Measurements from ENCODE around the gene NTMT1.
"Not testable (repeated sequence)": the region's sequence is repeated elsewhere in the genome, so short reads cannot be mapped to it uniquely, and the experiment has no call there.

The NTMT1 gene, protein sequence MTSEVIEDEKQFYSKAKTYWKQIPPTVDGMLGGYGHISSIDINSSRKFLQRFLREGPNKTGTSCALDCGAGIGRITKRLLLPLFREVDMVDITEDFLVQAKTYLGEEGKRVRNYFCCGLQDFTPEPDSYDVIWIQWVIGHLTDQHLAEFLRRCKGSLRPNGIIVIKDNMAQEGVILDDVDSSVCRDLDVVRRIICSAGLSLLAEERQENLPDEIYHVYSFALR

GRCh38 chr9:129626079-129626624 is at the start of gene NTMT1:
TSS of gene NTMT1 (plus strand) at chr9:129626163. CDS start at chr9:129632704, 6,541 bp downstream.
- peak; percentile 81 for DNase-seq

GRCh38 chr9:129576546-129577543 is 49.1 kb upstream of the NTMT1 start:
- DNase-seq: no peak

DNA sequence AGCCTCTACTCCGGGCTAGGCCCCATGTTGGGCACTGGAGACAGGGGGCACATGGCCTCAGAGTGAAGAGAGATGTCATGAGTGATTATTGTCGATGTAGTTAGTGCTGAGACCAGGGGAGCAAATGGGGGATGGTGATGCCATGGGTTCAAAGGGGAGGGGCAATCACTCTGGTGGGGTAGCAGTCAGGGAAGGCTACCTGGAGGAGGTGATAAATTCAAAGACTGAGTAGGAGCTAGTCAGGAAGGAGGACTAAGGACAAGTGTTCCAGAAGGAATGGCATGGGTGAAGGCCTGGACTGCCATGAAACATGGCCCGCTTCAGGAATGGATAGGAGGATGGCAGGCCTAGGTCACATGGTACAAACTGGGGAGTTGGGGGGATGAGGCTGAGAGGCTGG is 46.7 kb upstream of the NTMT1 start:
- DNase-seq: no peak

DNA sequence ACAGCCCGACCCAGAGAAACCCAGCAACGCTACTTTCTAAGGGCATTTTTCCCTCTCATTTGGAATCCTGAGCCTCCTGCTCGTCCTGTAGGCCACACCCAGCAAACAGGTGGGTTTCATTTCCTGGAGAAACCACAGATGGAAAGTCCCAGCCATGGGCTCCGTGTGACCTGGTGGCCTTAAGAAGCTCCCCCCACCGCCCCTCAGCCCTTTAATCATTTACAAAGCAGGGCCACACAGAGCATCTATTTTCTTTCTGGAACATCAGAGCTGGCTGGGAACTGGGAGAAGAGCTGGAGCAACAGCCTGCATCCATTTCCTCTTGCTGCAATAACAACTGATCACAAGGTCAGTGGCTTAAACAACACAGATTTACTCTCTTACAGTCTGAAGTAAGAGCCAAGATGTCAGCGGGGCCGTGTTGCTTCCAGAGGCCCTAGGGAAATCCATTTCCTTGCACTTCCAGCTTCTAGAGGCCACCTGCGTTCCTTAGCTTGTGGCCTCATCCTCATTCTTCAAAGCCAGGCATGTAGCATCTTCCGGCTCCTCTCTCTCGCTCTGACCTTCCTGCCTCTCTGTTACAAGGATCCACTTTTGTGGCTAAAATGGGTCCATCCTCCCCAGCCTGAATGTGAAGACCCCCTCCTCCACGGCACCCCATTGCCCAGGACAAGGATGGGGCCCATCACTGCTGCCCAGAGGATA is 45.6 kb upstream of the NTMT1 start:
- no peak for DNase-seq

DNA sequence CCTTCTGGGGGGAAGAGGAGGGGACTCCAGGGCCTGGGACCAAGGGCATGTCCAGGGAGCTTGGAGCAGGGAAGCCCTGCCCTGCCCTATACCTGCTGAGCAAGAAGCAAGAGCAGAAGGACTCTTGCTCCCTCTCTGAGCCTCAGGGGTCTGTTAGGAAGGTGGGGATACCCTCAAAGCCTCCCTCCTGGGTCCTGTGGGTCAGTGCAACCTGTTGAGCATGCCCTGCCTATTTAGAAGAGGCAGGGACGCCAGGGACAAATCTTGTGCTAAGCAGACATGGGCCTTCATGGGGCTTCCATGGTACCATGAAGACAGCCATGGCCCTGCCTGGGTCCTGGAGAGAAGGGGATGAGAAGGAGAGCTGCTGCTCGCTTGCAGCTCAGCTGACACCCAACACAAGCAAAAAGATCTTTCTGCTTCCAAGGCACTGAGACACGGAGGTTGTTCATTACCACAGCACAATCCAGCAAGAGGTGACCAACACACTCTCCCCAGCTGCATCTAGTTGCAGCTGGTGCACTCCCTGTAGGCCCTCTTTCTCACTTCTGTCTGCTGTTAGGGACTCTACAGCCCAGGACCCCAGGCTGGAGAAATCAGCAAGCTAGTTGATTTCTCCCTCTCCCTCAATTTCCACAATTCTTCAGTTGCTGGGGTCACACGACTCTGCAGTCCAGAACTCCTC is 44.3 kb upstream of the NTMT1 start:
- DNase-seq: no peak

GRCh38 chr9:129582855-129583254 is 43.1 kb upstream of the NTMT1 start:
- no peak for DNase-seq

GRCh38 chr9:129583308-129584038 is 42.5 kb upstream of the NTMT1 start:
- no peak for DNase-seq

GRCh38 chr9:129584136-129584535 is 41.8 kb upstream of the NTMT1 start:
- DNase-seq: peak; percentile 26

- no peak for DNase-seq
These were observed 40.6 kb upstream of the NTMT1 start for GRCh38 chr9:129585352-129585751.

- DNase-seq: no peak
These were observed 39.7 kb upstream of the NTMT1 start for GRCh38 chr9:129586245-129586644.

- DNase-seq: no peak
These were observed 39.3 kb upstream of the NTMT1 start for GRCh38 chr9:129586685-129587084.

- DNase-seq: no peak
These were observed 38.3 kb upstream of the NTMT1 start for GRCh38 chr9:129587487-129588262.

DNA sequence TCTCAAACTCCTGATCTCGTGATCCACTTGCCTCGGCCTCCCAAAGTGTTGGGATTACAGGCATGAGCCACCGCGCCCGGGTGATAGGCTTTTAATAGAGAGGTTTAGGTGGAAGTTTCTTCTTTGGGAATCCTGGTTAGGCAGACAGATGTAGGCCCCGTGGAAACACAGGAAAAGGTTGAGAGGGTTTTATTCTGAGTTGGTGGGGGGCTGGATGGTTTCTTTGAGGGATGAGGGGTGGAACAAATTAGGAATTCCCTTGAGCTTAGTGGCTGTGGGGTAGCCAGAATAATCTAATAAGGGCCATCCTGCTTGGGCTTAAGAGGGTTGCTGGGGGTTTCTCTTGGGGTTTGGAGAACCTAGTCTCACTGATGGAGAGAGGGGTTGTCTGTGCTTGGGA is 35.5 kb upstream of the NTMT1 start:
- no peak for DNase-seq

DNA sequence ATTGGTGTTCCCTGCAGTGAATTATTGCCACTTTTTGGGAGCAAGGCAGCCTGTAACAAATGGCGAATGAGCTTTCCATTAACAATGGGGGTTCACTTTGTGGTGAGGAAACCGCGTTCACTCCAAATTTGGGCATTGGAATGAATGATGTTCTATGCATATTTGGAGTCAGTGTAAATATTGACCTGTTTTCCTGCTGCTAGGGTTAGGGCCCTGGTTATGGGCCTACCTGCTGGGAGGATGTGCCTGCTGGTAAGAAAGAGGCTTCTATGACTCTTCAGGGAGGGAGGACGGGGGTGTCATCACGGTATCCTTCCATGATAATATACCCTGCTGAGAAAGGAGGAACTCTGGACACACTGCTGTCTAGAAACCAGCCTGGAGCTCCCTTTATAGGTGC is 34.0 kb upstream of the NTMT1 start:
- DNase-seq: no peak

DNA sequence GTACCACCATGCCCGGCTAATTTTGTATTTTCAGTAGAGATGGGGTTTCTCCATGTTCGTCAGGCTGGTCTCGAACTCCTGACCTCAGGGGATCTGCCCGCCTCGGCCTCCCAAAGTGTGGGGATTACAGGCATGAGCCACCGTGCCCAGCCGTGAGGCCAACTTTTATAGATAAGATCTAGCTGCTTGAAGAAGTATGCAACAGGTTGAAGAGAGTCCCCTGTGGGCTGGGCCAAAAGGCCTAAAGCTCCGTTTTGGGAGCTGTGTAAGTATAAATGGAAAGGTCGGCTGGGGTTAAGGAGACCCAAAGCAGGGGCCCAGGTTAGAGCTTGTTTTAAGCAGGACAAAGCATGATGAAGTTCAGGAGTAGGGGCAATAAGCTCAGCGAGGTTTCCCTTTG is 33.2 kb upstream of the NTMT1 start:
- DNase-seq: not testable (repeated sequence)

GRCh38 chr9:129594632-129595031 is 31.3 kb upstream of the NTMT1 start:
- no peak for DNase-seq

DNA sequence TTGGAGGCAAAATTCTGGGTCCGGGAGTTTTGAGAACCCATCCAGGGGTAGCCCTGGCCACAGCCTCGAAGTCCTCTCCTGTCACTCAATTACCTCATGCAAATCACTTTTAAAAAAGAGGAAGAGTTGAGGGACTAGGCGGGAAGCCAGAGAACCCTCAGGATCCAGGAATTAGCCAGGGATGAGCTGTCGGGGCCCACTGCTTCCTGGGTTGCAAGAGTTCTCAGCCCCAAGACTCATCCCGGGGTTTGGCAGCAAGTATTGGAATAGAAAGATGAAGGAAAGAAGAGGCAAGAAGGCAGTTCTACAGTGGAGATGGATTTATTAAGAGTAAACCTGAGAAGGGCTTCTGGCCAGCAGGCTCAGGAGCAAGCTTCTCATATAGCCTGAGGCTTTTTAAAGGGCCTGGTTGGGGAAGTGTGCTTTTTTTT is 30.6 kb upstream of the NTMT1 start:
- no peak for DNase-seq

GRCh38 chr9:129595903-129596540 is 29.9 kb upstream of the NTMT1 start:
- DNase-seq: no peak

- no peak for DNase-seq
These were observed 29.2 kb upstream of the NTMT1 start for GRCh38 chr9:129596541-129597331.

Measured in NCI-H1092 treated with DMSO at 0.1 percent for 48 hours (cell line).